Stimulated activated CD8-positive, alpha-beta memory T cell treated with anti-CD3 and anti-CD28 coated beads, Interleukin-15, amount 100 ng/mL, for 24 hours (primary cell): ENCODE results near the gene OSBPL8.

Experiments used
- DNase-seq: peaks from one replicate; pipeline ENCODE4 v3.0.0-alpha.2; 2020; ENCODE audit warnings: low read depth

The OSBPL8 gene

DNA sequence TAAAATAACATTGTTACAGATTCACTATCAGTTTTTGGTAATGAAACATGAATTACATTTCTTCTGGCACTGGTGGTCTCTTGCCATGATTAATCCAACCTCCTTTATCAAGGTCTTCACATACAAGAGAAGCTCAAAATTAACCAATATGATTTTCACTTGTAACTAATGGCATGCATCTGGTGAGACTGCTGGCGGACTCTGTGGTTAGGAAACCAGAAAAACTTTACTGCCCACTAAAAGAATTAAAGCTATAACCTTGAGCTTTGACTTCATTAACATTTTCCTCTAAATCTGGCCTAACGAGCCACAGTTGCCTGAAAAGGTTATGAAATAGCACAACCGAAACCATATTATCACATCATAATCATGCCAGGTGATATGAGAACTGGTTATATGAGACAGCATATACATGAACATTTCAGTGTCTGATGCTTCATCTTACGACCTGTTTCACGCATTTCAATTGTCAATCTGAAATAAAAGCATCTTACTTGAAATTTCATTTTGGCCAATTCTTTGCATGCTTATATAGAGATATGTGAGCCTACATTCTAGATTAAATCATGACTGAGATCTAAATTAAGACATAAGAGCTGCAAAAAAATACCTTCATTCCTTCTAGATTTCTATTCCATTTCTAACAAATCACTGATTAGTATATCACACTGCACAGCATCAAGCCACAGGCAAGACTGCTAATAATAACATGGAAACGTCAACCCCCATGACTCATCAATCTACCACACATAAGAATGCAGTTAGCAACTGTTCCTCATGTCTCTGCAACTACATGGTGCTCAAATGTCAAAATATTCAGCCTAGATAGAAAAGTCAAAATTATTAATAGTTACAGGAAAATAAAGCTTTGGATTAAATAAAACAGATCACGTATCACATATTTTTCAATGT lies 89.3 kb downstream of the OSBPL8 start:
- DNase-seq, result no peak

DNA sequence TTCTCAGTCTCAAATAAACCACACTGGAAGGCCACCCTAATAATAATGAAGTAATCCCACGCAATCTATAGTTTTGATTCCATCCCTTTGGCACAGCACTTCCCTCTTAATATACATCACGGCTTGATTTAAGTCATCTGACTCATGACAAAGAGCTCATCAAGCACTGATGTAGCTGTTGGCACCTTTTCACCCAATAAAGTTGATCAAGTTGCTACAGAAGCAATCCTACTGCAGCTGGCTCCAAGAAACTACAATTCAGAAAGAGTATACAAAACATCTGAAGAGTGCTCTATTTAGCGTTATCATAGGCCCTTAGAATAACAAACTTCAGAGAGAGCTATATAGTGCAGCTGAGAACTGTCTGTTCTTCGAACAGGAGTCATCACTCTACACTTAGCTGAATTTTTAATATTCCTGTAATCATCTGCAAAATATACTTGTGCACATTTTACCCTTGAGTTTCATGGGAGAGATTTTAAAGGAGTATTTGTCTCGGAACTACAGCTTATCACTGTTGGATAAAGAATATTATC lies 94.9 kb downstream of the OSBPL8 start:
- no peak for DNase-seq

DNA sequence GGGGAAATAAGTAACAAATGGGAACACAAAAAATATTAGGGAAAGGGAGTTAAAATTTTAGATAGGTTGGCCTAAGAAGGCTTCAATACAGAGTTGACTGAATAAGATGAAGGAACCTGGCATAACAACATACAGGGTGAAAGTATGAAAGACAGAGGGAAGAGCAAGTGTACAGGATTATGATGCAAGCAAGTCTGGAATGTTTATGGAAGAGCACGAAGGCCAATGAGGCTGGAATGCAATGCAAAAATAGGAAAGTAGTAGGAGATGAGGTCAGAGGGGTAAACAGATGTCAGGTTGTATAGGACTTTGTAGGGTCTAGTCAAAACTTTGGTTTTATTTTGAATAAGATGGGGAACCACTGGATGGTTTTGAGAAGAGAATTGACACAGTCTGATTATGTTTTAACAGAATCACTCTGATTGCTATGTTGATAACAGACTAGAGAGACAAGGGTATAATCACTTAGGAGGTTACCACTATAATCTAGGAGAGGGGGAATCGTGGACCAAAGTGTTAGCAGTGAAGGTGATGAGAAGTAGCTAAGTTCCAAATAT lies 96.8 kb downstream of the OSBPL8 start:
- DNase-seq, result no peak

DNA sequence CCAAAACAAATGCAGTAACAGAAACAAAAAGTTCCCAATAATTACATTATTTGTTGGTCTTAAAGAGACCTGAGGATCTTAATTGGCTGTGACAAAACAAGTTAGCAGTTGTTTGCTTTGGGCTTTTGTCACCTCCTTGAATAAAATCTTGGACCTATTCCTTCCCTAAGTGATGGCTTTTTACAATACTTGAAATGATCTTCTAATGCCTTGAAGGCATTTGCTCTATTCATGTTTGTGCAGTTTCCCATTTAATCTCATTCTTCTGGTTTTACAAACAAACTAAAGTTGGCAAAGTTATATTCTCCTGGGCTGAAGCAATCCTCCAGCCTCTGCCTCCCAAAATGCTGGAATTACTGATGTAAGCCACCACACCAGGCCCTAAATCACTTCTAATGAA lies 98.8 kb downstream of the OSBPL8 start:
- no peak for DNase-seq

DNA sequence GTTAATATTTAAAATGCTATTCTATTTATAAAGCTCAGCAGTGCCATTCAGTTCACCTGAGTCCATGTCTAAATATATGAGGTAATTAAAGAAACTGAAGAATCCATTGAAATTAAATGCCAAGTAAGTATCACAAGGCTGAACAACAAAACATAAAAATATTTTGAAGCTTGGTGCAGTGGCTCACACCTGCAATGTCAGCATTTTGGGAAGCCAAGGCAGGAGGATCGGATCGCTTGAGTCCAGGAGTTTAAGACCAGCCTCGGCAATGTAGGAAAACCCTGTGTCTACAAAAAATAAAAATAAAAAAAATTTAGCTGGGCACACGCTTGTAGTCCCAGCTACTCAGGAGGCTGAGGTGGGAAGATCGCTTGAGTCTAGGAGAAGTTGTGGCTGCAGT lies 101.8 kb downstream of the OSBPL8 start:
- no peak for DNase-seq

DNA sequence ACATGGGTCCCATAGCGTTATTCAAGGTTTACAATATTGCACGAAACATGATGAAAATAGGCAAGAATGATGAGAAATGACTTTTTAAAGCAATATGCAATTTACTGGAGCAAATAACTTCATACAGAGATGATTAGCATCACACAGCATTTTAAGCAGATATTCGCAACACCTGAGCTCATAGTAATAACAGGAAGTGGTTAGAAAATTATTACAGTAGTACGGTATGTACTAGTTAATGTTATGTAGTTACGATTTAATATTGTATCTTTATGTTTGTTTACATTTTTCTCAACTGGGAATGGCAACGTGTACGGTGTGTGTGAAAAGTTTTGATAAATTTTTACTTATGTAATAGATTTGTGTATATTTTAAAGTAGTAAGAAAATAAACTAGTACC lies 102.6 kb downstream of the OSBPL8 start:
- no peak for DNase-seq

DNA sequence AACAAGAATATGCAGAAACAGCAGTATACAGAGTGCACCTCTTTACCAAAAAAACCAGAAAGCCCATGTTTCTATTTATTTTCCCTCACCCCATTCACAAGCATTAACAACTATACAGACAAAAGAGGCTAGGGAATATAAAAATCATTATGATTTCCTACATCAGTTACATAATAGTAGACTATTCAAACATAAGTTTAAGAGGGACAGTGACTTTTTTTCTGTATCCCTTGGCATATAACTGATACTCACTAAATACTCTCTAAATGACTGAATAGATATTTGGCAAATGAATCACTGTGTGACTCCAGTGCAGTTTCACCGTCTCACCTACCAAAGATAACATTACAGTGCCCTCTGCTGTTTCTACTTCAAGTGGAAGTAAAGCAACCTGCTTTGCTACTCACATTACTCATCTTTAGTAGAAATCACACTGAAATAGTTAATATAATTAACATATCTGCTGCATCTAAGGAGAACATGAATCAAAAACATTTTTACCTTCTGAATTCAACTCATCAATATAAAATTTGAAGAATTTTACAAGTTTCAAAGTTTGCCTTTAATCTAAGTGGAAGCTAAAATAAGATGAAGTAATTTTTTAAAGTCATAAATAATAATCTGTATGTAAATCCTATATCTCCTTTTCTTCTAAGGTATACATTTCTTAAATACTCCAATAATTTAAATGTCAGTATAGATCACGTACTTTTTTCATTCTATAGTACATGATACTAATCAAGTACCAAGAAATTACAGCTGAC lies 103.8 kb downstream of the OSBPL8 start:
- DNase-seq, result no peak

DNA sequence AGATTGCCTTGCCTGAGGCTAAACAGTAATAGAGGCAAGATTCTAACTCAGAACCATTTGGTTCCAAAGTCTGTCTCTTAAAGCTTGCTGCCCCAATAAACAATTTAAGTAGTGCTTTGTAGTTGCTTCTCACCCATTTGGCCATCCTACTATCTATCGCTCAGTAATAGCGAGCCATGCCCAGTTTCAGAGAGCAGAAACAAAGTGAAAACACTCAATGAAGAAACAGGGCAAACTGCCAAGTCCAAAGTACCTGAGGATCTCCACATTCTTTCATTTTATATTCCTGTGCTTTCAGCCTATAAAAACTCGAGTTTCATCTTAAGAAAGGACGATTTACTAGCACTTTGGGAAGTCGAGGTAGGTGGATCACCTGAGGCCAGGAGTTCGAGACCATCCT lies 108.0 kb downstream of the OSBPL8 start:
- DNase-seq, result no peak

DNA sequence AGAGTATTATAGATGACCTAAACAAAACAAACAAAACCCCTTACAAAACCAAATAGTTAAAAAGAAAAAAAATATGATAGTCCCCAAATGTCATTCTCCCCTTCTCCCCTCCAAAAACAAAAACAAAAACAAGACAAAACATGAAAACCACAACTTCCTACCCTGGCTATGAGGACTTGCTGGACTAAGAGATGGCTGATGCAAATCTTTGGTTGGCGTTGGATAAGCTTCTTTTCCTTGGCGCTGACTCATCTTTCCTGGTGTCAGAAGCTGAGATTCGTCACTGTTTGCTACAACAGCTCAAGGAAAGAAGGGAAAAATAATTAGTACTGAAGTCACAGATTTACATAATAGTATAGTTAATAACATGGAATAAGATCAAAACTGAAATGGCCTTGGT lies 108.9 kb downstream of the OSBPL8 start:
- no peak for DNase-seq

DNA sequence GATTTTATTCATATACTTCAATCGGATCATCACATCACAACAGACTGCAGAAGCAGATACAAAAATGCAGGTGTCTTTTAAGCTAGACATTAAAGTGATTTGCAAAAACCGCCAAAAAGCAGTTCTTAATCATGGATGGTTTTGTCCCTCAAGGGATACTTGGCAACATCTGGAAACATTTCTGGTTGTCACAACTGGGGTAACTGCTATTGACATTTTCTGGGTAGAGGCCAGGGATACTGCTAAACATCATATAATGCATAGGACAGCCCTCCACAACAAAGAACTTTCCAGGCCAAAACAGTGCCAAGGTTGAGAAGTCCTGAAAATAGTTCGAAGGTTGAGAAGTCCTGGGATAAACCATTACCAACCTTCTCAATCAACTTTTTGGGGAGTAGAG lies 109.6 kb downstream of the OSBPL8 start:
- no peak for DNase-seq

DNA sequence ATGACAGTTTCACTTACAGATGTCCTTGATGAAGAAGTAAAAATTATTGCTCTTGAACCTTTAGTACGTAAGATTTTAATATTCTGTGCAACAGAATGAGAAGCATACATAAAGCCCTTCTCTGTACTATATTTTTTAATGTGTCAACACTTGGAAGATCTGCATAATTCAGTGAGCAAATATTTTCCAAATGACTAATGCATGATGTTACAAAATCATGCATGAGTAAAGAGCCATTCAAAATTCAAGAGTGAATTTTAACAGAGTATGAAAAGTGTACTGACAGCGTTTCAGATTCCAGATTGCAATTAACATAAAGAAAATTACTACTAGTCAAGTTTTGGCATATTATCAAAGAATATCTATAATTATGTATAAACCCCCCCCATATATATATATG lies 110.0 kb downstream of the OSBPL8 start:
- DNase-seq, result no peak

DNA sequence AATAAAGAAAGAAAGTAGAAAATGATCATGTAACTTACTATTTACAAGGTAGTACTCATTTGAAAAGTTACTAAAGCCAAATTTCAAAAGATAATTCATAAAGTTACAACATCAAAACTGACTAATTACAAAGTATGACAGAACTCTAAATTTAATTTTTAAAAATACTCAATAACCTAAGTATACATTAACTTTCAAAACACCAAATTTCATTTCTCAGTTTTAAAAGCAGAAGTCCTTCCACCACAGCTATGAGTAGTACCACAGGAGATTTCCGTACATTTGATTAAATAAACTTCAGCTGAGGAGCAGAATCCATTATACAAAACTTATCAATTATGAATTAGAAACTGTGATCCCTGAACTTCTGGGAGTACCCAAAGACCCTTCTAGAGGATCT lies 110.6 kb downstream of the OSBPL8 start:
- DNase-seq, result no peak

DNA sequence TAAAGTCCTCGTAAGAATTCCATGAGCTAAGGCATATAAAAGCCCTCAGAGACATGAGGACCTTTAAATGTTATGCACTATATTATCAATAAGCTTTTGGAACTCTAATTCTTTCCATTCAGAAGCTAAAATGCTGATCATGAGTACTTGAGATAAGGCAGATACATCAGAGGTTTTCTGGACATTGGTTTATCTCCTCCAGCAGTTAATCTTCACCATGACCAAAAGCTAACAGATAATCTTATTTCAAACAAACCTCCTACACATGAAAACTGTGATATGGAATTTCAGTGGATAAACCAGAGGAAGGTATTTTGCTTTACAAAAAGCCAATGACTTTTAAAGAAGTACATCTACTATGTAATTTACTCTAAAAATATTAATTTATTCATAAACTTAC lies 113.5 kb downstream of the OSBPL8 start:
- DNase-seq, result no peak

DNA sequence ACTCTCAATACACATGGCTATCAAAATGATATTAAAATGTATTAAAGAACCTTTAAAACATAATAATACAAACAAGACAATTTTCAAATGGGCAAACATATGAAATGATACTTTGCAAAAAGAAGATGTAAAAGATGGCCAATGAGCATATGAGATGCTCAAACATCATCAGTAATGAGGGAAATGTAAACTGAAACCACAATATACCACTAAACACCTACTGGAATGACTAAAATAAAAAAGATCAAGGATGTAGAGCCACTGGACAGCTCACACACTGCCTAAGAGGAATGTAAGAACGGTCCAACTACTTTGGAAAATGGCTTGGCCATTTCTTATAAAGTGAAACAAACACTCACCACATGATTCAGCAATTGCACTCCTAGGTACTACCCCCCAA lies 114.1 kb downstream of the OSBPL8 start:
- no peak for DNase-seq

DNA sequence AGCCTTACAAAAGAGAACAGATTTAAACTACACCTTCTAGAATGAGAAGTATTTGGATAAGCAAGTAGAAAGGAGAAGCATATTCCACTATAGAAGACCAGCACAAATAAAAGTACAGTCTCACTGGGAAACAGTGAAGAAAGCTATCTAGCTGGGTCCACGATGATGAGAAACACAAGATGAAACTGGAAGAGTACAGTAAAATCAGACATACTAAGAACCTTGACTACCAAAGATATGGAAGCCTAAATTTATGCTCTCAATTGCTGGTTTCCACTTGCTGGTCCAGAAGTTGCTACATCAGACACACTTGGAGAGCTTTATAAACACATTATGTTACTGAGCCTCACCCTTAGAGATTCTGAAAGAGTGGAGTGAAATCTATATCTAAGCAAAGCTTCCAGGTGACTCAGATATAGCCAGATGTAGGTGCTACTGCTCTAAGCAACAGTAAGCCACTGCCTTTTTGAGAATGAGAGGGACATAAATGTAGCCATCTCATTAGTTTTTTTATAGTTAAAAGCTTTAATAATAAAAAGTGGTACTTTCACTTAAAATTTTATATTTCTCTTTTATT lies 115.1 kb downstream of the OSBPL8 start:
- DNase-seq, result no peak

DNA sequence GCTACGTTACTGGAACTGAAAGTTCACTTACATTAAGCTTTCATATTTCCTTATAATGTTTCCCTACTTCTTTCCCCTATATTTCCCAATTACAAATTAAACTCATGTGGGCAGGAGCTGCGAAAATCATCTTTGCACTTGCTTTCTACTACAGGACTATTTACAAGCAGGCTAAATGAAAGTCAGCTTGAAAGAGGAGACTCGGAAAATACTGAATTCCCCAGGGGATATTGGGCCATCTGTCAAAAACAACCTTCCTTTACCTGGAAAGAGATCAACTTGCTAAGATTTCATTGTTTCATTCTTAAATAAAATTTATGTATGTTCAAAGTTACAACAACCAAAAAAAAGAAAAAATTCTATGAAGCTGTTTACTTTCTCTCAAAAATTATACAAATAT lies 118.6 kb downstream of the OSBPL8 start:
- no peak for DNase-seq

DNA sequence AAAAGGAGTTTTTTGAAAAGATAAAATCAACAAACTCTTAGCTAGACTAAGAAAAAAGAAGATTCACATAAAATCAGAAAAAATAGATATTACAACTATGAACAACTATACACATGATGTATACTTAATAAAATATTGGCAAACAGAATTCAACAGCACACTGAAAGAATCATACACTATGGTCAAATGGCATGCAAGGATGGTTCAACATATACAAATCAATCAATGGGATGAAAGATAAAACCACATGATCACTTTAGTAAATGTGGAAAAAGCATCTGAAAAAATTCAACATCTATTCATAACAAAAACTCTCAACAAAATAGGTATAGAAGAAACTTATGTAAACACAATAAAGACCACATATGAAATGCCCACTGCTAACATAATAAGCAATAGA lies 126.8 kb downstream of the OSBPL8 start:
- no peak for DNase-seq

DNA sequence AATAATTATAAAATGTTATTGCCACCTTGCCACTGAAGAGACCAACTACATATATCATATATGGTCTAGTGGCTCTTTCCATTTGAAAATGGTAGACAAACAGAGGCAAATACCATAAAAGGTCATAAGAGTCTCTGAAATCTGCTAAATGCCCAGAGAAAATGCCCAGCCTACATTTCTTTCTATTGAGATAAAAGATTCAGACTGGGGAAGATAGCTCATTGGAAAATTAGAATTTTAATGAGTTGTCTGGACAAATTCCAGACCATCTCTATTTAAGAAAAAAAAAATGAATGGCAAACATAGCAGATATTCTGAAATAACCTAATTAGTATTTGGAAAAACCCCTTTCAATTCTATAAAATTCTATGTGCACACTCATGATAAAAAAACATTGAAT lies 131.5 kb downstream of the OSBPL8 start:
- DNase-seq, result no peak

DNA sequence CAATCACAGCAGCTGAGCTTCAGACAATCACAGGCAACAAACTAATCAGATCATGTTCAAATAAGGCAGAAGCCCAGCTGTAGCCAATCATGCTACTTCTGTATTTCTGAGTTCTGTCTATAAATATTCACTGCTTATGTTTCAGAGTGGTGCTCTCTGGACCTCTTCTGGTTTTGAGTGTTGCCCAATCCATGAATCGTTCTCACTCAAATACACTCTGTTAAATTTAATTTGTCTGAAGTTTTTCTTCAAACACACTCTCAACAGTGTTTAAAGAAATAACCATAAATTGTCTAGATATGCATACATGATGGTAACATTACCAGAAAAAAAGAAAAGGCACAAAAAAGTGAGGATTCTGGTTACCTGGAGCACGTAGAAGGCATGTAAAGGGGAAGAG lies 133.4 kb downstream of the OSBPL8 start:
- no peak for DNase-seq

DNA sequence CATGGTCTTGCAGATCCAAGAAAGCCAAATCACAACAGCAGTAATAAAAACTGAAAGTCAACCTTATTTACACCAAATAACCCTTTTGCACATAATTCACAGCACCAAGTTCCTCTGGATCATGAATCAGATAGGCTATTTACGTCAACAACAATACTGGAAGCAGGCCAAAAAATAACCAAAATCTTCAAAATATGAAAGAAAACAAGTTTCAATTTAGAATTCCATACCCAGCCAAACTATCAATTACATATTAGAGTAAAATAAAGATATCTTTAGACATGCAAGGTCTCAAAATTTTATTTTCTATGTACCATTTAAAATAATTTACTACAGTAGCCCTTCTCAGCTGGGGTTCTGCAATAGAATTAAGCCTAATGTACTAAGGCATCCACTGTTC lies 134.6 kb downstream of the OSBPL8 start:
- no peak for DNase-seq

DNA sequence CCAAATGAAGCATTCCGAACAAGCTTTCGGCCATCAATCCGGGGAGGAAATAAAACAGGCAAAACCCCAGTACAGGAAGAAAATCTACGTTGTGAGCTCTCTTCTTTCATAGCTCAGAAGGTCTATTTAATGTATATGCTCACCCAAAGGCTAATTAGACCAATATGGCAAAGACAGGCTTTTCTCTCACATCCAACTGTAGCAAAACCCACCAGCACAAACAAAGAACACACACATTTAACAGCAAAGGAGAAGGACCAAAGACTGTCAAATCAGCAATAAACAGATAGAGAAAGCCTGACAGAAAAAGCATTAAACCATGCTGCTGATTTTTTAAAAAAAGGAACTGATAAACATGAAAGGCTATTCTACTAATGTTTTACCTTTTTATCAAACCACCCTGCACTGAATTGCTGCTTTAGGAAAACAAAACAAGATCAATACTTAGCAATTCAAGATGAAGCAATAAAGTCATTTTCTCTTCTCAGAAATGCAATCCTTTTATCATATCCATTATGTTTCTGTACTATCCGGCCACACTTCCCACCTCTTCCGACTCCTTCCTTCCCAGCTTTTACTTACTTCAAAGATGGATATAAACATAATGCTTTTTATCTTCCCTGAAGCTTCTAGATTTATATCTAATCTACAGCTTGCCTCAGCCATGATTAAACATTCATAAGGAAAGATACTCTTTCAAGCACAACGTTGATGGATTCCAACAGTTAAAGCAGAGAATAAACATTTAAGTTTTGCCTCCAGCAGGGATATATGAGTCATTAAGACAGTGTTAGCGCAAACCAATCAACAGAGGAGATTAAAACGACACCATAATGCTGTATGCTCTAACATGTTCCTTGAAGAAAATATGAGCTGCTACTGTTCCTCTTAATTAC lies 136.8 kb downstream of the OSBPL8 start:
- no peak for DNase-seq

DNA sequence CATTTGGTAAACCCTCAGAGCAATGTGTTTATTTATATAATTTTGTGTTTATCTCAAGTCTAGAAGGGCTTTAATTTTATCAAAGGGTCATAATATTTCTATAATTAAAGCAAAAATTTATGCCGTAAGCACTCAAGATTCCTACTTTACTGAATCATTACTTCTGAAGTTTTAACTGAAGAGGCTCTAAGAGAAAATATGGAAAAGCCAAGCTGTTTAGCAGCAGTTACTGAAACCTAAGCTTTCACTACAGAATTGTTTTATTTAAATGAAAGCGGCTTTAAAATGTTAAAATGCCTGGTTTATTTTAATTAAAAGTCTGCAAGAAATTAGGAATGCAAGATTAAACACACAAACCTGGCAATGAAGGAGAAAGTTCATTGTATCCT lies 137.4 kb downstream of the OSBPL8 start:
- no peak for DNase-seq
